ENCODE measurements around the gene SLC9A9. TPM values are rescaled to one million over a fixed set of nuclear protein-coding genes. Genes with fewer than 3 reads are reported as not detected.

SLC9A9 gene
- total RNA-seq, 2 donors from 2014 or later = 1.3 to 3.7 TPM

GRCh38 chr3:143613226-143613625 is 235.0 kb downstream of the SLC9A9 start:
- no peaks in the 10 kb centered on the region for H3K27me3 Mint-ChIP-seq (ENCODE audit: insufficient read depth)
- H3K36me3 Mint-ChIP-seq (ENCODE audit: low read depth) = no peaks in the 10 kb centered on the region
- Histone ChIP-seq H3K4me3 (ENCODE audit: low read length) (no peak overlapping the region), H3K9ac (ENCODE audit: extremely low read depth, low read length, poor library complexity, severe bottlenecking) (no peak overlapping the region), H3K36me3 (ENCODE audit: control insufficient read depth, insufficient read depth, low read length) (no peaks in the 10 kb centered on the region), H3K9me3 (ENCODE audit: control insufficient read depth, low read length) (no peaks in the 10 kb centered on the region), H3K4me1 (ENCODE audit: control insufficient read depth, insufficient read depth, low read length) (no peaks in the 10 kb centered on the region), H3K27me3 (ENCODE audit: control insufficient read depth, insufficient read depth, low read length, poor library complexity, severe bottlenecking) (no peaks in the 10 kb centered on the region), H3K27ac (ENCODE audit: low read depth, low read length) (no peak overlapping the region)
- no peak for DNase-seq
- H3K4me3 Mint-ChIP-seq = no peak overlapping the region
- peaks cover 8% of the 10 kb centered on the region for H3K4me1 Mint-ChIP-seq
- TF ChIP-seq CTCF (conservative IDR thresholded peaks at IDR 0.05) = no peak
- H3K9me3 Mint-ChIP-seq = no peaks in the 10 kb centered on the region
- no peak overlapping the region for H3K27ac Mint-ChIP-seq

- 91 to 100% methylated on average over 1 to 2 of the region's 2 CpGs for WGBS, 2 experiments (ENCODE audit: insufficient coverage in 1 of 2, insufficient read length in 1 of 2)
- H3K9me3 ChIP-seq (ENCODE audit: control insufficient read depth, low read length) = no peaks in the 10 kb centered on the region
- no peak overlapping the region for H3K27ac ChIP-seq (ENCODE audit: low read depth, low read length)
- no peak overlapping the region for H3K27ac Mint-ChIP-seq
- no peaks in the 10 kb centered on the region for H3K36me3 ChIP-seq (ENCODE audit: control insufficient read depth, insufficient read depth, low read length)
- no peak for TF ChIP-seq CTCF (conservative IDR thresholded peaks at IDR 0.05)
- no peak overlapping the region for H3K4me3 Mint-ChIP-seq
- H3K27me3 ChIP-seq (ENCODE audit: control insufficient read depth, insufficient read depth, low read length, poor library complexity, severe bottlenecking) = no peaks in the 10 kb centered on the region
- H3K27me3 Mint-ChIP-seq (ENCODE audit: insufficient read depth) = no peaks in the 10 kb centered on the region
- H3K4me1 Mint-ChIP-seq = peaks cover 1% of the 10 kb centered on the region
- no peaks in the 10 kb centered on the region for H3K9me3 Mint-ChIP-seq
- H3K36me3 Mint-ChIP-seq (ENCODE audit: low read depth) = no peaks in the 10 kb centered on the region
- no peaks in the 10 kb centered on the region for H3K4me1 ChIP-seq (ENCODE audit: control insufficient read depth, insufficient read depth, low read length)
- DNase-seq = no peak
- H3K4me3 ChIP-seq (ENCODE audit: low read length) = no peak overlapping the region
- H3K9ac ChIP-seq (ENCODE audit: extremely low read depth, low read length, poor library complexity, severe bottlenecking) = no peak overlapping the region
These were observed 235.7 kb downstream of the SLC9A9 start for GRCh38 chr3:143612541-143612940.

- Histone ChIP-seq H3K27ac (ENCODE audit: low read depth, low read length) (no peak overlapping the region), H3K4me3 (ENCODE audit: low read length) (no peak overlapping the region), H3K27me3 (ENCODE audit: control insufficient read depth, insufficient read depth, low read length, poor library complexity, severe bottlenecking) (no peaks in the 10 kb centered on the region), H3K9me3 (ENCODE audit: control insufficient read depth, low read length) (no peaks in the 10 kb centered on the region), H3K4me1 (ENCODE audit: control insufficient read depth, insufficient read depth, low read length) (no peaks in the 10 kb centered on the region), H3K36me3 (ENCODE audit: control insufficient read depth, insufficient read depth, low read length) (no peaks in the 10 kb centered on the region), H3K9ac (ENCODE audit: extremely low read depth, low read length, poor library complexity, severe bottlenecking) (no peak overlapping the region)
- Mint-ChIP-seq H3K27ac (no peak overlapping the region), H3K36me3 (ENCODE audit: low read depth) (no peaks in the 10 kb centered on the region), H3K9me3 (no peaks in the 10 kb centered on the region), H3K4me1 (no peaks in the 10 kb centered on the region), H3K4me3 (no peak overlapping the region), H3K27me3 (ENCODE audit: insufficient read depth) (no peaks in the 10 kb centered on the region)
- DNase-seq = no peak
- TF ChIP-seq CTCF (conservative IDR thresholded peaks at IDR 0.05) = no peak
- WGBS, 2 experiments (ENCODE audit: insufficient coverage in 1 of 2, insufficient read length in 1 of 2) = 93 to 100% methylated on average over 3 to 5 of the region's 5 CpGs
These were observed 239.3 kb downstream of the SLC9A9 start for GRCh38 chr3:143608966-143609365.
